HFF-Myc (cell line): ENCODE results near the gene FBXL16.

ENCODE experiments used
- DNase-seq: peaks from one replicate; pipeline ENCODE4 v3.0.0-alpha.2; 2011; ENCODE audit warnings: low read depth; ENCODE audit errors: extremely low read depth
- H3K4me3 ChIP-seq: replicated peaks from 2 replicates; pipeline ENCODE4 v1.5.1; 2011; ENCODE audit warnings: low read depth, mild to moderate bottlenecking, control low read depth, low read length
- CTCF ChIP-seq: IDR thresholded peaks from 2 replicates; pipeline ENCODE4 v1.5.1; 2012; ENCODE audit warnings: mild to moderate bottlenecking, low read depth, low read length, control low read depth; ENCODE audit errors: missing control alignments

FBXL16 gene

GRCh38 chr16:740459-740763 lies 34.8 kb upstream of the FBXL16 start:
- TF ChIP-seq CTCF: no peak
- H3K4me3 ChIP-seq: peak overlapping the region; percentile 92
- no peak for DNase-seq

- H3K4me3 ChIP-seq: peak overlapping the region; percentile 92
- TF ChIP-seq CTCF: no peak
- no peak for DNase-seq
Observed at GRCh38 chr16:739560-740458, 34.2 kb upstream of the FBXL16 start.

GRCh38 chr16:736936-737481 lies 31.4 kb upstream of the FBXL16 start:
- no peak overlapping the region for H3K4me3 ChIP-seq
- DNase-seq: no peak
- no peak for TF ChIP-seq CTCF

- no peak for TF ChIP-seq CTCF
- H3K4me3 ChIP-seq: no peak overlapping the region
- DNase-seq: no peak
Observed at GRCh38 chr16:735982-736453, 30.4 kb upstream of the FBXL16 start.

- no peak for TF ChIP-seq CTCF
- DNase-seq: no peak
- no peak overlapping the region for H3K4me3 ChIP-seq
Observed at GRCh38 chr16:734981-735881, 29.6 kb upstream of the FBXL16 start.

GRCh38 chr16:734208-734980 lies 28.8 kb upstream of the FBXL16 start:
- TF ChIP-seq CTCF: no peak
- H3K4me3 ChIP-seq: no peak overlapping the region

More at GRCh38 chr16:734208-734980, 28.8 kb upstream of the FBXL16 start:
- DNase-seq: no peak
